ENCODE data around the gene OLFML2B. TPM values are rescaled to one million over a fixed set of nuclear protein-coding genes. Genes with fewer than 3 reads are reported as not detected.
A peak's percentile ranks its signal among the peaks of the same experiment; 100 is the strongest.

The OLFML2B gene
- total RNA-seq, 1 experiment from 2014 or later = 1.4 TPM

DNA sequence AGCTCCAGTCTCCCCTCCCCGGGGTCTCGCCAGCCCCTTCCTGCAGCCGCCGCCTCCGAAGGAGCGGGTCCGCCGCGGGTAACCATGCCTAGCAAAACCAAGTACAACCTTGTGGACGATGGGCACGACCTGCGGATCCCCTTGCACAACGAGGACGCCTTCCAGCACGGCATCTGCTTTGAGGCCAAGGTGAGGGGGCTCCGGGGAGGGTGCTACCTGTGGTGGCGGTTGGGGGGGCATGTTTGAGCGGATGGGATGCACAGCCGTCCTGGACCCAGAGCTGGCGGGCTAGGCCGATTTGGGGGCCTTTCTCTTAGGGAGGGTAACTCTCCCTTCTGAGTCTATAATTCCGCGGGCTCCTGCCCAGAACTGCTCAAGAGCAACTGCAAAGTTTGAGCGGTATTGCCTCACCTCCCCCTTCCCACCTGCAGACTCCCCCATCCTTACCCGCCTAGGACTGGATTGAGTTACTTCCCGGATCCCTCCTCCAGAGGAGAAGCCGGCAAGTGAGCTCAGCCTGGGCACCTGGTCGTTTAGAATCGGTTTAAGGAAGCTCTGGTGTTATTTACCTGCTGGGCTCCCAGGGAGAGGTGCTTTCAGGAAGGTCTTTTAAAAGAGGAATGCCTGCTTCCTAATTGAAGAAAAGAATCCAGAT lies 46.6 kb upstream of the OLFML2B start:
- peak overlapping the region; percentile 81 for H3K18ac ChIP-seq (ENCODE audit: insufficient read length, low read depth, low read length)
- H4K8ac ChIP-seq (replicated peaks; ENCODE audit: insufficient read length, low read depth, low read length) = no peak overlapping the region
- peaks cover 4 to 6% of the 10 kb centered on the region in 2 experiments; a peak in 3 of 5 replicates for H3K9me3 Mint-ChIP-seq
- peaks cover 13% of the 10 kb centered on the region for H3K4me1 ChIP-seq (ENCODE audit: insufficient read depth, low read length)
- H2BK12ac ChIP-seq (ENCODE audit: insufficient read length, low read depth, low read length) = peak overlapping the region; percentile 19
- H2BK15ac ChIP-seq (ENCODE audit: low read depth, low read length) = no peak overlapping the region
- no peak overlapping the region for H2BK120ac ChIP-seq (ENCODE audit: low read depth, low read length, poor library complexity, severe bottlenecking)
- H3K14ac ChIP-seq (ENCODE audit: insufficient read depth, low read length) = peak overlapping the region; percentile 77
- peak overlapping the region; percentile 79 to 81 for H3K4me3 Mint-ChIP-seq
- no peak overlapping the region for H2BK20ac ChIP-seq (ENCODE audit: low read depth, low read length, poor library complexity, severe bottlenecking)
- no peak overlapping the region for H3T11ph ChIP-seq (ENCODE audit: low read length)
- peak overlapping the region; percentile 75 for H3K4me2 ChIP-seq (ENCODE audit: insufficient read depth, insufficient read length, low read length)
- H3K27ac ChIP-seq (ENCODE audit: insufficient read length, low read depth, low read length) = no peak overlapping the region
- peaks cover 5% of the 10 kb centered on the region for H3K27me3 Mint-ChIP-seq (ENCODE audit: low read depth)
- H2AFZ ChIP-seq (ENCODE audit: low read length) = no peak overlapping the region
- H3K9ac ChIP-seq (ENCODE audit: extremely low read depth, insufficient read length, low read length) = peak overlapping the region; percentile 41
- H3K4ac ChIP-seq (ENCODE audit: low read depth, low read length) = no peak overlapping the region
- no peaks in the 10 kb centered on the region for H3K27me3 ChIP-seq (ENCODE audit: insufficient read depth, low read length)
- peaks cover 16% of the 10 kb centered on the region for H3K23me2 ChIP-seq (ENCODE audit: insufficient read length, low read depth, low read length, poor library complexity, severe bottlenecking)
- WGBS (ENCODE audit: extremely low coverage, insufficient read length, low lambda C conversion rate) = no CpG with 5 or more reads among the region's 29 CpGs
- H3K36me3 Mint-ChIP-seq (ENCODE audit: insufficient read depth in 1 of 3, low read depth in 3 of 3) = peaks cover 13 to 19% (median 16%) of the 10 kb centered on the region in 3 experiments
- peak; percentile 60 for DNase-seq
- H3K79me2 ChIP-seq (ENCODE audit: insufficient read depth, low read length) = peaks cover 8% of the 10 kb centered on the region; the same call in 1 of the 2 replicates
- TF ChIP-seq, protein P1, sequence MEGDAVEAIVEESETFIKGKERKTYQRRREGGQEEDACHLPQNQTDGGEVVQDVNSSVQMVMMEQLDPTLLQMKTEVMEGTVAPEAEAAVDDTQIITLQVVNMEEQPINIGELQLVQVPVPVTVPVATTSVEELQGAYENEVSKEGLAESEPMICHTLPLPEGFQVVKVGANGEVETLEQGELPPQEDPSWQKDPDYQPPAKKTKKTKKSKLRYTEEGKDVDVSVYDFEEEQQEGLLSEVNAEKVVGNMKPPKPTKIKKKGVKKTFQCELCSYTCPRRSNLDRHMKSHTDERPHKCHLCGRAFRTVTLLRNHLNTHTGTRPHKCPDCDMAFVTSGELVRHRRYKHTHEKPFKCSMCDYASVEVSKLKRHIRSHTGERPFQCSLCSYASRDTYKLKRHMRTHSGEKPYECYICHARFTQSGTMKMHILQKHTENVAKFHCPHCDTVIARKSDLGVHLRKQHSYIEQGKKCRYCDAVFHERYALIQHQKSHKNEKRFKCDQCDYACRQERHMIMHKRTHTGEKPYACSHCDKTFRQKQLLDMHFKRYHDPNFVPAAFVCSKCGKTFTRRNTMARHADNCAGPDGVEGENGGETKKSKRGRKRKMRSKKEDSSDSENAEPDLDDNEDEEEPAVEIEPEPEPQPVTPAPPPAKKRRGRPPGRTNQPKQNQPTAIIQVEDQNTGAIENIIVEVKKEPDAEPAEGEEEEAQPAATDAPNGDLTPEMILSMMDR (conservative IDR thresholded peaks at IDR 0.05) = no peak
- no peak overlapping the region for H3K56ac ChIP-seq (ENCODE audit: insufficient read length, low read depth, low read length)
- no peak overlapping the region for H2AK5ac ChIP-seq (ENCODE audit: insufficient read length, low read length)
- H3K27ac Mint-ChIP-seq = peak overlapping the region; percentile 34 to 86 (median 63); a peak in 1 of 7 replicates
- H2BK5ac ChIP-seq (ENCODE audit: insufficient read length, low read length) = no peak overlapping the region
- no peaks in the 10 kb centered on the region for H4K20me1 ChIP-seq (ENCODE audit: control insufficient read depth, insufficient read depth, insufficient read length)
- H3K79me1 ChIP-seq (ENCODE audit: insufficient read depth, low read depth, low read length, poor library complexity, severe bottlenecking) = peaks cover 2% of the 10 kb centered on the region
- H4K5ac ChIP-seq (ENCODE audit: insufficient read length, low read depth, low read length) = no peak overlapping the region
- H3K9me3 ChIP-seq (ENCODE audit: control insufficient read depth, low read depth, low read length) = no peaks in the 10 kb centered on the region
- peaks cover 43% of the 10 kb centered on the region in 2 experiments for H3K4me1 Mint-ChIP-seq
- H3K23ac ChIP-seq (ENCODE audit: insufficient read length, low read depth, low read length) = no peak overlapping the region
- no peak overlapping the region for H4K91ac ChIP-seq (ENCODE audit: insufficient read length, low read depth, low read length)

All from H9 (cell line).